Measurements from ENCODE around the gene CREBRF.

- no peak for TF ChIP-seq CTCF (IDR thresholded peaks at IDR 0.05; ENCODE audit: low read length)
- TF ChIP-seq EZH2phosphoT487 (IDR thresholded peaks at IDR 0.05; ENCODE audit: low read length): no peak
Measured at GRCh38 chr5:173057062-173057924, 1.1 kb downstream of the CREBRF start.

All from MM.1S (cell line).